GM13976 (cell line): Measurements from ENCODE around the gene MANSC1.

ENCODE experiments used
- DNase-seq: peaks from one replicate; pipeline ENCODE4 v3.0.0; 2012; ENCODE audit warnings: low spot score
- CTCF ChIP-seq: IDR thresholded peaks from 2 replicates; pipeline ENCODE4 v1.5.1; 2012; ENCODE audit warnings: borderline replicate concordance, mild to moderate bottlenecking; ENCODE audit not compliant: insufficient read depth; ENCODE audit errors: extremely low read depth, missing control alignments, control extremely low read depth
- in situ Hi-C: fragments of 300-500 bp; cut with MboI; formaldehyde crosslinking; loops from one replicate; pipeline ENCODE4 v1.12.0; 2022; ENCODE audit warnings: low sequenced_read_pairs, mixed read lengths, inconsistent platforms; ENCODE audit not compliant: unreplicated experiment

MANSC1 gene

GRCh38 chr12:12349711-12350665 lies at the start of gene MANSC1:
Gene MANSC1, minus strand, starts transcription at chr12:12350242. Its CDS starts 6,928 bp downstream, at chr12:12343314.
- peak; percentile 59 for DNase-seq
- TF ChIP-seq CTCF, result peak; percentile 11
- in situ Hi-C loops, result loop anchor here (25.0 kb wide), 1 partner anchor 788 kb away; no protein-coding TSS in a partner anchor

GRCh38 chr12:12399161-12399560 lies 49.1 kb upstream of the MANSC1 start:
- in situ Hi-C loops, result no loop called here
- no peak for DNase-seq
- no peak for TF ChIP-seq CTCF

DNA sequence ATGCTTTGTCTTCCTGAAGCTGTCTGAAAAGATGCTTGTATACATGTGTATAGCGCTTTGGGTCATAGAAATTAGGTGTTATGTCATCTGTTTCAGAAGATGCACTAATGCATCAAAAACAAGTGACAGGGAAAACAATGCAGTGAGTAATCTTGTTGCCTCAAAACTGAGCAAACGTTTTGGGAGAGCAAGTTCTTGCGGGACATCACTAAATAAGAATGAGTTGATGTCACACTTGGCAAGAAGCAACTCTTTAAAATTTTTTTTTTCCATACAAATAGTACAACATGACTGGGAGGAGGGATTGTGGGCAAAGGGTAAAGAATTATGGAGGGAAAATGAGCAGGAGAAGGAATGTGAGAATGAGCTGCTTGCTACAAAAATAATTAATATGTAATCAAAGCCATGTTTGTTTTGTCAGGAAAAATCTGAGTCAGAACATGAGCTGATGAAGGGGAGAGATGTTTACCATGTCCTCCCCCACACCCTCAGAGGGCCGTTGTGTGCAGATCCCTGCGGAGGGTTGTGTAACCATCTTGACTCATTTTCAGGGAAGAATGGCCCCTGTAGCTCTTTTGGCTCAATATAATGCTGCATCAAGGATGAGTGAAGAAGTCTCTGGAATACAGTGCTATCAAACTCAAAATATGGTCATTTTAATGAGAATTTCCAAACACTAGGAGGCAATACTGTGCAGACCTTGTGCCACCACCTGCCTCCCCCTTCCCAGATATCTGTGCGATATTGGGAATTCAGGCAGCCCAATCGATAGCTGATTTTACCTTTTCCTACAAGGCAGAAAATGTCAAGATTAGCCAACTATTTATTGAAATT lies 48.2 kb upstream of the MANSC1 start:
- in situ Hi-C loops, result no loop called here
- no peak for DNase-seq
- TF ChIP-seq CTCF, result no peak

DNA sequence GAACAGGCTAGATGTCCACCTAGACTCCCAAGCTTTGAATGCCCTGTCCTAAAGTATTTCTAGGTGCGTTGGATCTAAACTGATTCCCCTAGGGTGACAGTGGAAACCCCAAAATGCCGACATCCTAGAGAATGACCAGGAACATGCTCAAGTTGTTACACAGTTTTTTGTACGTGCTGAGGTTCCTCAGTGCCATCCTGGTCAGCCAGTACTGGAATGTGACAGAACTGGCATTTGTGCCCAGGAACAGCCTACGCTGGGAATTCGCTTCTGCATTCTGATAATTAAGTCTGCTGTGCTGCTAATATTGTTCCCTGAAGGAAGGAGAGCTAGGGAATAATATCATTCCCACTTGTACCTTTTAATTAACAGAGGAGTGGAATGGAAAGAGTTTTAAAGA lies 47.1 kb upstream of the MANSC1 start:
- DNase-seq, result no peak
- in situ Hi-C loops, result no loop called here
- TF ChIP-seq CTCF, result no peak

DNA sequence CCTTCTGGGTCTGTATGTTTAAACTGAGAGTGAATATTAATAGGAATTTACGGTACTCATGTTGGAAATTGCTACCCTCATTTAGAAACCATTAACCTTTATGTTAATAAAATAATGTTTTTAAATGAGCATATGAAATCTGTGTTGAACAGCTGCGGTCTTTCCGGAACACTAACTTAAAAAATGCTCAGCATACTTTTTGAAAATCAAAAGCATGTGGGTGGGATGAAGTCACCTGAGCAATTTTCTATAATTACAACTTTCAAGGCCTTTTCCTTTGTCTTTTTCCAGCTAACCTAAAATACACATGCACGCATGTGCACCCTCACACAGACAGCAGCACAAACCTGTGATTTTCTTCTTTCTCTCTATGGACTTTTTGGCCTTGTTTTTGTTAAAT lies 46.7 kb upstream of the MANSC1 start:
- in situ Hi-C loops, result no loop called here
- no peak for TF ChIP-seq CTCF
- no peak for DNase-seq

DNA sequence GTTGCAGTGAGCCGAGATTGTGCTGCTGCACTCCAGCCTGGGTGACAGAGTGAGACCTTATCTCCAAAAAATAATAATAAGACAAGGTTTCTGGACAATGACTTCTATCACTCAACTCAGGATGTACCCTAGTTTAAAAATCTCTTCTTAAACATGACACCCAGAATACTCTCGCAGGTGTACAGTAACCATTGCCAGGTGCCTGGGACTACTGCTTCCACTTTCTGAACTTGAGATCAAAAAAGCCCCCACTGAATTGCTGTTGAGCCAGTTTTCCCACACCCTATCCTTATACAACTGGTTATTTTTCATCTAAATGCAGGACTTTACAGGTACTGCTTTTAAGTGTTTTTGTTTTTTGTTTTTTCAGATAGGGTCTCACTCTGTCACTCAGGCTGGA lies 43.1 kb upstream of the MANSC1 start:
- DNase-seq, result no peak
- in situ Hi-C loops, result no loop called here
- TF ChIP-seq CTCF, result no peak
